NCI-H187 treated with DMSO at 0.1 percent for 48 hours (cell line): Measurements from ENCODE around the gene ANKDD1B.
"Not testable (repeated sequence)": the region's sequence is repeated elsewhere in the genome, so short reads cannot be mapped to it uniquely, and the experiment has no call there.

ENCODE experiments used
- DNase-seq: peaks from one replicate; lab custom pipeline; 2025; lab: John Stamatoyannopoulos, UW

The ANKDD1B gene

DNA sequence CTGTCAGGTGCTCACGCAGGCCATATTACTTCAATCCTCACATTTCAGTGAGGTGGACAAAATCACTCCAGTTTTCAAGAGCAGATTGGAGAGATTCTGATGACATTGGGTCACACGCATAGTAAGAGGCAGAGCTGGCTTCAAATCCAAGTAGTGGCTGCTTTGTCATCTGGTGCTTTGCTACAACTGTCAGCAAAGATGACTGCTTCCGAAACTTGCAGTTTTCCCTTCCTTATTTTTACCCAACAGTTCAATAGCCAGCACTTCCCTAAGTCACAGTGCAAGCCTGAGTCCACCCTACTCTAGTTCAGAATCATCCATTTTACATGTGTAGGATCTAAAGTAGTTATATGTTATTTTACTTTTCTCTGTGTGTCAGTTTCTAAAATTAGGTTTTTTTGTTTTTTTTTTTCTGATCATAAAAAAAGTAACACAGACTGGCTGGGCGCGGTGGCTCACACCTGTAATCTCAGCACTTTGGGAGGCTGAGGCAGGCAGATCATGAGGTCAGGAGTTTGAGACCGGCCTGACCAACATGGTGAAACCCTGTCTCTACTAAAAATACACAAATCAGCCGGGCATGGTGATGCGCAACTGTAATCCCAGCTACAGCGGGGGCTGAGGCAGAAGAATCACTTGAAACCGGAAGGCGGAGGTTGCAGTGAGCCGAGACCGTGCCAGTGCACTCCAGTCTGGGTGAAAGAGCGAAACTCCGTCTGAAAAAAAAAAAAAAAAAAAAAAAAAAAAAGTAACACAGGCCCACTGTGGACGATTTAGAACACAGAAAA is 49.6 kb downstream of the ANKDD1B start:
- no peak for DNase-seq

GRCh38 chr5:75662061-75662460 is 50.8 kb downstream of the ANKDD1B start:
- DNase-seq = no peak

- DNase-seq = no peak
Measured at GRCh38 chr5:75663579-75664284, 52.5 kb downstream of the ANKDD1B start.

GRCh38 chr5:75664979-75665378 is 53.7 kb downstream of the ANKDD1B start:
- DNase-seq = no peak

- no peak for DNase-seq
Measured at GRCh38 chr5:75666801-75667200, 55.5 kb downstream of the ANKDD1B start.

GRCh38 chr5:75667586-75667985 is 56.3 kb downstream of the ANKDD1B start:
- DNase-seq = no peak

- no peak for DNase-seq
Measured at GRCh38 chr5:75668445-75668844, 57.2 kb downstream of the ANKDD1B start.

DNA sequence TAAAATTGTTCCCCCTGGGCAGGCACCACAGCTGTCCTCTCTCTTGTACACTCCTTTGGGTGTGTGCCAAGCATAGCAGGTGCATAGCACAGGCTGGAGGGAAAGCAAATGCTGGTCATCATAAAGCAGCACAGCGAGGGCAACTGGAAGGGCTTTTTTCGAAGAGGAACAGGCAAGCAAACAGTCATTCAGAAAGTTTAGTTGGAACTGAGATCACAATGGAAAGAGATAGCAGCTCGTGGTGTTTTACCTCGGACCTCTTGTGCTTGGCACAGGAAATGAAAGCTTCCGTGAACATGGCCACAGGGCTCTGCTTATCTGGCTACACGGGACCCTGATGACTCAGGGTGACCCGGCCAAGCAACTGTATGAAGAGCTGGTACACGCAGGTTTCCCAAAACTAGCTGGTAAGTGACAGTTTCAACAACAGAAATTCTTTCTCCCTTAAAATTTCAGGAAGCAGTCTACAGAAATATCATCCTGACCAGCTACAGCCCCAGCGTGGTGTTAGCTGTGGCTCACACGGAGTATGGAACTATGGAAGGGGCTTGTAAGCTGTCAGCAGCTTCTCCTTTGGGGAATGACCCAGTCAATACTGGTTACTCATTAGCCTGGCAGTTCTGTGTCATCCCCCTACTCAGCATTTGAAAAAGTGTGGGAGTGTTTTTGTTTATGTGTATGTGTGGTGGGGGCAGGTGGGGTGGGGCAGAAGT is 57.9 kb downstream of the ANKDD1B start:
- DNase-seq = peak; percentile 34

DNA sequence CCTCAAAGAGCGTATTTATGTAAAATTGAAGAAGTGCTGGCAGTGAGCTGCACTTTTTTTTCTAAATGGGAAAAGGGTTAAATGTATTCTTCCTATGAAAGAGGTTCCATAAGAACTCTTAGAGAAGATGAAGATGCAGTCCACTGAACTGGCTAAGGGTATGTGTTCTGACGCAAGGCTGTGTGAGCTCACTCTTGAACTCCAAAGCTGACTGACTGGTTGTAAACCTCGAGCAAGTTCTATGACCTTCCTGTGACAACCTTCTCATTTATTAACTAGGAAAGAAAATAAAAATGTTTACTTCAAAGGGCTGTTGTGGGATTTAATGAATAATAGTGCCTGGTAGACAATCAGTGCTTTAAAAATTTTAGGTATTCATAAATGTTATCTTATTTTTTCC is 59.3 kb downstream of the ANKDD1B start:
- no peak for DNase-seq

DNA sequence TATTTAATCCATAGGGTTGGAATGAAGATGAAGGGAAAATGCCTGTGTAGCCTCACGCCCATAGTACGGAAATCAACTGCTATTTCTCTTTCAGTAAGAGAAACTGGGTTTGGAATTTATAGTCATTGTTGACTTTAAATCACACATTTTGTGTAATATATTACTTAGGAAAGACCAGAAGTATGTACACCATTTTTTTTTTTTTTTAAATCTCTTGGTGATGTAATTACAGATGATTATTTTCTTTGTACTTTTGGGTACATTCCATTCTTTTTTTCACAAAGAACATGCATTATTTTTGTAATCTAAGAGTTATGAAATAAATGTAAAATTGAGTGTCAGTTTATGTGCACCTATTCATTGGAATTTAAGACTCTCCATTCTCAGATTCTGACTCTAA is 60.3 kb downstream of the ANKDD1B start:
- no peak for DNase-seq

GRCh38 chr5:75672616-75673015 is 61.4 kb downstream of the ANKDD1B start:
- no peak for DNase-seq

GRCh38 chr5:75675783-75676182 is 64.5 kb downstream of the ANKDD1B start:
- DNase-seq = no peak

DNA sequence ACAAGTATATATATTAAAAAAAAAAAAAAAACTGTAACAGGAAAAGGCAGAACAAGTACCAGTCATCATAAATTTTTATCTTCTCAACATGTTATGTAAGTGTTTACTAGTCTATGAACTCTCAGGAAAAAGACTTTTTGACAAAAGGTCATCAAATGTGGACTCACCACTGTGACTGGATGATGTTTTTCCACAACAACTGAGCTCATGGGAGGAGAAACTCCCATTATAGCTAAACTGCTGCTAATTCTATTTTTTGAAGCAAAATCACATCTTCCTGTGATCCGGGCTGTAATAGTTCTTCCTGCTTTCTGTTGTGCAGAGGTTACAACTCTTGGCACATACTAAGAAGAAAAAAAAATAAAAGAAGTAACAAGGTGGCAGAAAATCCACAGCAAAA is 66.4 kb downstream of the ANKDD1B start:
- no peak for DNase-seq

DNA sequence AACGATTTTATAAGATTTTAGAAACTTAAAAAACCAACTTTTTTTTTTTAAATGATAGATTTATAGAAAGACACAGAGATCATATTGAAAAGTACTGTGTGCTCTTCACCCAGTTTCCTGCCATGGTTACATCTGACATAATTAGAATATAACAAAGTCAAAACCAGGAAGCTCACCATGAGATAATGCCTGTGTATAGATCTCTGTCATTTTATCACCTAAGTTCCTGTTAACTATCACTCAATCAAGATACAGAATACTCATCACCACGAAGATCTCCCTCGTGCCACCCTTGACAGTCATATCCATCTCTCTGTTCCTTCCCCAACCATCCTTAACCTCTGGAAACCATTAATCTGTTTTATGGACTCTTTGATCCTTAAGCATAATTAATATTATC is 66.9 kb downstream of the ANKDD1B start:
- no peak for DNase-seq

DNA sequence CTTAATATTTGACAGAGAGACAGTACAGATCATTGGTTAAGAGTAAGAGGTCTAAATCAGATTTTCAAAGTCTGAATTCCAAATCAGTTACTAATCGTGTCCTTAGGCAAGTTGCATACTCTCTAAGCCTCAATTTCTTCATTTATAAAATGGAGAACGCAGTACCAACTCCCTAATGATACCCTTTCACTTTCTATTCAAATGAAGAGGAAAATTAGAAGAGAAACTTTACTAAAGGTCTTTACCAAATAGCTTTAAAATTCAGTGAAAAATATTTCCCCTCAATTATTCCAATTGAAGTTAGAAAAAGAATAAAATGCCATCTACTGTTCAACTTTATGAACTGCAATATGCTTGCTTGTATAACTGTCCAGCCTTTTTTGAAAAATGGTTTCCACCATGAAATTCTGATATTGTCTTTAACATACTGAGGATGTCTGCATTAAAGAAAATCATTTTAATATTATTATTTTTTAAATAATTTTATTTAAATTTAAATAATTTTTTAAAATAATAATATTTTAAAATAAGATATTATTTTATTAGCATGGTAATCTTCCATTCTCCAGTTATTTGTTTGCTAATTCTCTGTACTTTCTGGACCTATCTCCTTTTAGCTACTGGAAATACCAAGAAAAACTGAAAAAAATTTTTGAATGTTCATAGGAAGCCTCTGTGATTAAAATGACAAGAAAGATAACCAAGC is 70.0 kb downstream of the ANKDD1B start:
- no peak for DNase-seq

- no peak for DNase-seq
Measured at GRCh38 chr5:75685141-75685540, 73.9 kb downstream of the ANKDD1B start.

DNA sequence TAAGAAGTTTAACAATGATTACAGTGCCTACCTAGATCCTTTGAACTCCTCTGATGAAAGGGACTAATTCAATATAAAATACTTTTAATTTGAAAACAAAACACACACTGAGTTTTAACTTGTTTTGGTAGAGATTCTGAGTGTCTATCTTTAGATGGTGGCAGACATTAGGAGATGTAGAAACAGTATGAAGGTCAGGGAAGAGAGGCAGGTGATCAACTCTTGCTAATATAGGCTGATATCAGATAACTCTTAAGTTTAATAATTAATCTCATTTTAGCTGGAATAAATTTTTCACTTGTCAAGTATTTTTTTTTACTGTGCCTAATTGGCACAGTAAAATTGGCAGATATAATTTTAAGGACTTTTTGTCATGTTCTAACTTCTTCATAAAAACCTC is 75.2 kb downstream of the ANKDD1B start:
- DNase-seq = no peak

DNA sequence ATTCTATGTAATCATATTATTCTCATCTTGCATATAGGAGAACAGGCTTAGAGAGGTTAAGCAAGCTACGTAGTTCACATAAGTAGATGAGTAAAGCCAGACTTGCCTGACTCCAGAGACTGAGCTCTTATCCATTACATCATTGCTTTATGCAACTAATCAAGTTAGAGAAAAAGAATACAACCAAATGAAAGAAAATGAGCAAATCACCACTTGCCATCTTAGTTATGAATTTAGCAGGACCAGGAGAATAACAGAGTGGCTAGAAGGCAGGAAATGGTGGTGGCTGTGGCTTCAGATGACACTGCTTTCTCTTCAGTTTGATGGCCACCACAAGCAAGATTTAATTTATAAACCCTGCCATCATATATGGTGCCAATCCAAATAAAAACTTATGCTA is 79.4 kb downstream of the ANKDD1B start:
- no peak for DNase-seq

- DNase-seq = no peak
Measured at GRCh38 chr5:75694781-75695180, 83.5 kb downstream of the ANKDD1B start.

DNA sequence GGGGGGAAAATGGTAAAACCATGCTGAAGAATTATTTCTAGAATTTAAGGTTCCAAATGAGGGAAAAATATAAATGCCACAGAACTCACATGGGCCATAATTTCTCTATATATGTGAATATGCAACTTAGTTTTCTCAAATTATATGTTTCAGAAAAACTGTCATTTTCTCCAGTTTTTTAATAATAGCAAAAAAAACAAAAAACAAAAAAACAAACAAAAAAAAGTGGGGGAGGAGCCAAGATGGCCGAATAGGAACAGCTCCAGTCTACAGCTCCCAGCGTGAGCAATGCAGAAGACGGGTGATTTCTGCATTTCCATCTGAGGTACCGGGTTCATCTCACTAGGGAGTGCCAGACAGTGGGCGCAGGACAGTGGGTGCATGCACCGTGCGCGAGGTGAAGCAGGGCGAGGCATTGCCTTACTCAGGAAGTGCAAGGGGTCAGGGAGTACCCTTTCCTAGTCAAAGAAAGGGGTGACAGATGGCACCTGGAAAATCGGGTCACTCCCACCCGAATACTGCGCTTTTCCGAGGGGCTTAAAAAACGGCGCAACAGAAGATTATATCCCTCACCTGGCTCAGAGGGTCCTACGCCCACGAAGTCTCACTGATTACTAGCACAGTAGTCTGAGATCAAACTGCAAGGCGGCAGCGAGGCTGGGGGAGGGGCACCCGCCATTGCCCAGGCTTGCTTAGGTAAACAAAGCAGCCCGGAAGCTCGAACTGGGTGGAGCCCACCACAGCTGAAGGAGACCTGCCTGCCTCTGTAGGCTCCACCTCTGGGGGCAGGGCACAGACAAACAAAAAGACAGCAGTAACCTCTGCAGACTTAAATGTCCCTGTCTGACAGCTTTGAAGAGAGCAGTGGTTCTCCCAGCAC is 84.5 kb downstream of the ANKDD1B start:
- not testable (repeated sequence) for DNase-seq

DNA sequence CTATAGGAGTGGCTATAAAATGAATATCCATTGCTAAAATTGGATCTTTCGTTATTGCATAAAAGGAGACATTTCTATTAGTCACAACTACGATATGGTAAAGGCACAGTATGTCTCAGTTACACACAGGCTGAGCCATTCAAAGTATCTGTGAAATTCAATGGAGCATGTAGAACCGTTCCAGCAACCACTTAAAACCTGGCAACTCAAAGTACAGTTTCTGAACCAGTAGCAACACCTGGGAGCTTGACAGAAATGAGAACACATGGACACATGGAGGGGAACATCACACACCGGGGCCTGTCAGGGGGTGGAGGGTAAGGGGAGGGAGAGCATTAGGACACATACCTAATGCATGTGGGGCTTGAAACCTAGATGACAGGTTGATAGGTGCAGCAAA is 90.6 kb downstream of the ANKDD1B start:
- DNase-seq = no peak
